IMR-90 (cell line): ENCODE data around the gene BCL2L11.

Experiments
- CTCF ChIP-seq: conservative IDR thresholded peaks from 2 replicates; pipeline ENCODE4 v1.5.1; 2012; ENCODE audit warnings: mild to moderate bottlenecking, low read depth, low read length, improper control_type of control experiment
- FOS ChIP-seq: fragments of 150-350 bp; IDR thresholded peaks from 2 replicates; pipeline ENCODE4 v1.6.1; 2016; ENCODE audit warnings: low read depth, low read length
- POLR2A ChIP-seq: IDR thresholded peaks from 2 replicates; pipeline ENCODE4 v1.6.1; 2012; ENCODE audit warnings: mild to moderate bottlenecking, low read depth, low read length
- RFX5 ChIP-seq: IDR thresholded peaks from 2 replicates; pipeline ENCODE4 v1.8.0; 2012; ENCODE audit warnings: low read depth, mild to moderate bottlenecking, low read length, moderate library complexity
- USF2 ChIP-seq: fragments of 150-350 bp; IDR thresholded peaks from 2 replicates; pipeline ENCODE4 v1.6.1; 2017; ENCODE audit warnings: mild to moderate bottlenecking, antibody characterized with exemption, low read length, low read depth

DNA sequence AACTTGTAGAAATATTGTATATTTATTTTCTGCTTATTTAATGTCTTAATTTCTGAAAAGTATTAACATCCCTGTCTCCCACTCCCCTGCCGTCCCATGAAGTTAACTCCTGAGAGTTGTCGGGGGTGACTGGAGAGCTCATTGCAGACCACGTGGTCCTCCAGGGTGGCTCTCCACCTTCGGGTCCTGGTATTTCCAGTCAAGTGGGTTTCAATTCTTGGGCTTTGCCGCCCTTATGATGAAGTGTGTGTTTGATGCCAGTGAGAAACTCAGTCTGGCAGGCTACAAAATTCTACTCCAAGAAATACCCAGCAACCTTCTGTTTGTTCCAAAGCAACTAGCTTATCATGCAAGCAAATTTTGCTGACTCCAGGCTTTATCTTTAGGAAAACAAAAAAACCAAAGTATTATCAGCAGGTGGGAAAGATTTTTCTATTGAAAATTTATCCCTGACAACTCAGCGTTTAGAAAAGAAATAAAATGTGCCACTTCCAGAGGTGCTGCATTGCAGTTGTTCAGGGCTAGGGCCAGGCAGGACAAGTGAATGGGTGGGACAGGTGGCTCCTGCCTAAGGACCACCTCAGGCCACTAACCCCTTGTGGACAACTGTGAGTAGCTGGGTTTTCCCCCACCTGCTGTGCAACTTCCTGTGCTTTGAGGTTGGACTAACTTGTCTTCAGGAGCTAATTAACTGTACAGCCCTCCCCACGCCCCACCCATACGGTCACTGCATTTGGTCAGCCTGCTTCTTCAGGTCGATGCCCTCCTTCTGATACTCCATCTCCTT is 46.6 kb downstream of the BCL2L11 start:
- TF ChIP-seq RFX5 (no peak), POLR2A (no peak), CTCF (no peak), FOS (no peak), USF2 (no peak)
